Panc1 (cell line): ENCODE measurements around the gene SRRM3. TPM values are rescaled to one million over a fixed set of nuclear protein-coding genes. Genes with fewer than 3 reads are reported as not detected.
A peak's percentile ranks its signal among the peaks of the same experiment; 100 is the strongest.

ENCODE experiments used
- ATAC-seq: fragments of 200-7000 bp; cut with Tn5 transposase; 2 replicates; pipeline ENCODE4 v1.9.1; 2020; ENCODE audit warnings: mild to moderate bottlenecking, moderate library complexity
- Bru-seq: library from RNA; stranded (reverse); fragments of 400-500 nt; gene quantifications from one replicate; lab custom pipeline; 2021; lab: Mats Ljungman, UMichigan
- BruChase-seq, 2 experiments: library from RNA; stranded (reverse); fragments of 400-500 nt; gene quantifications; one replicate each; lab custom pipeline; 2021; lab: Mats Ljungman, UMichigan
- BruUV-seq: library from RNA; stranded (reverse); fragments of 400-500 nt; replicated peaks from 2 replicates; lab custom pipeline; 2021; lab: Mats Ljungman, UMichigan
- CTCF ChIA-PET: fragments of 300-600 bp; sonication (Branson Sonifier 250); formaldehyde crosslinking; loops from one replicate; lab custom pipeline; 2022; ENCODE audit warnings: antibody characterized with exemption; lab: Charles Lee
- POLR2A ChIA-PET: fragments of 300-600 bp; sonication (Branson Sonifier 250); formaldehyde crosslinking; loops from one replicate; lab custom pipeline; 2022; ENCODE audit warnings: antibody characterized with exemption; lab: Charles Lee
- DNase-seq: peaks from one replicate; pipeline ENCODE4 v3.0.0-alpha.2; 2010; ENCODE audit warnings: low read depth, low spot score
- H3K27ac ChIP-seq: 2 replicates; pipeline ENCODE4 v1.5.1; 2011; ENCODE audit warnings: mild to moderate bottlenecking, low read length, inconsistent platforms
- H3K27me3 ChIP-seq: fragments of 200-500 bp; sonication (Bioruptor generic); 2 replicates; pipeline ENCODE4 v1.6.0; 2014; ENCODE audit warnings: low read length, inconsistent platforms; ENCODE audit not compliant: control insufficient read depth, insufficient read depth
- H3K36me3 ChIP-seq: fragments of 200-500 bp; sonication (Bioruptor generic); 2 replicates; pipeline ENCODE4 v1.5.1; 2014; ENCODE audit warnings: inconsistent platforms, mild to moderate bottlenecking, low read length, moderate library complexity; ENCODE audit not compliant: control insufficient read depth, insufficient read depth
- H3K4me1 ChIP-seq: 2 replicates; pipeline ENCODE4 v1.5.1; 2011; ENCODE audit warnings: inconsistent platforms, mild to moderate bottlenecking, low read length, moderate library complexity; ENCODE audit not compliant: control insufficient read depth, insufficient read depth
- H3K4me3 ChIP-seq, 2 experiments: 2 replicates each; pipeline ENCODE4 v1.5.1; 2011 to 2012; ENCODE audit warnings: low read depth in 2 of 2, low read length in 2 of 2, mild to moderate bottlenecking in 2 of 2, inconsistent platforms in 1 of 2, moderate library complexity in 1 of 2
- H3K9me3 ChIP-seq: fragments of 200-500 bp; sonication (Bioruptor generic); 2 replicates; pipeline ENCODE4 v1.5.1; 2014; ENCODE audit warnings: low read depth, mild to moderate bottlenecking, inconsistent platforms, low read length, moderate library complexity; ENCODE audit not compliant: control insufficient read depth, insufficient read depth
- CTCF ChIP-seq: fragments of 450-650 bp; IDR thresholded peaks from 2 replicates; pipeline ENCODE4 v1.5.1; 2017; ENCODE audit warnings: mild to moderate bottlenecking
- POLR2AphosphoS5 ChIP-seq: IDR thresholded peaks from 2 replicates; pipeline ENCODE4 v1.6.1; 2012; ENCODE audit warnings: mild to moderate bottlenecking, low read depth, low read length, moderate library complexity
- REST ChIP-seq, 2 experiments: IDR thresholded peaks; 2 replicates each; pipeline ENCODE4 v1.6.1; 2011 to 2012; ENCODE audit warnings: low read depth in 2 of 2, control low read depth in 1 of 2, low read length in 1 of 2, mild to moderate bottlenecking in 1 of 2, moderate library complexity in 1 of 2; ENCODE audit not compliant: insufficient read depth in 1 of 2
- SIN3A ChIP-seq: IDR thresholded peaks from 2 replicates; pipeline ENCODE4 v1.6.1; 2012; ENCODE audit warnings: low read depth, mild to moderate bottlenecking, low read length, moderate library complexity, borderline replicate concordance; ENCODE audit not compliant: insufficient read depth
- TCF7L2 ChIP-seq: IDR thresholded peaks from 2 replicates; pipeline ENCODE4 v1.6.1; 2011; ENCODE audit warnings: mild to moderate bottlenecking, low read depth, low read length, inconsistent platforms
- in situ Hi-C: cut with HindIII; loops from 2 replicates; pipeline ENCODE4 v1.10.0; 2016; ENCODE audit warnings: low sequenced_read_pairs, low pct_unique_long_range_greater_than_20kb
- intact Hi-C: fragments of 100-400 bp; cut with micrococcal nuclease; formaldehyde crosslinking; loops from one replicate; pipeline ENCODE4 v1.10.0; 2022; ENCODE audit not compliant: unreplicated experiment
- long read RNA-seq: library from polyadenylated mRNA; unstranded; transcript quantifications from one replicate; pipeline ENCODE4 v2.0.0, GENCODE V29; 2021; ENCODE audit not compliant: unreplicated experiment
- polyA plus RNA-seq: library from polyadenylated mRNA; unstranded; fragments of >200 nt; gene quantifications from one replicate; pipeline ENCODE4 v1.2.1, GENCODE V29; 2012; ENCODE audit warnings: missing spikeins; ENCODE audit not compliant: insufficient read length
- total RNA-seq: library from RNA; stranded (reverse); gene quantifications from one replicate; pipeline ENCODE4 v1.2.1, GENCODE V29; 2021; ENCODE audit not compliant: unreplicated experiment

The SRRM3 gene
- total RNA-seq (8.5 TPM), Bru-seq, nascent RNA (percentile 20 among the genes with signal in this experiment), BruChase-seq, experiment 1, labeled RNA remaining after a 2-hour chase (percentile 26 among the genes with signal in this experiment), BruChase-seq, experiment 2, labeled RNA remaining after a 6-hour chase (percentile 26 among the genes with signal in this experiment)
- polyA plus RNA-seq = 8.6 TPM
- long read RNA-seq, partial matches to known transcripts = 11 of 32 reads
- long read RNA-seq, other reads (novel, unspliced or antisense) = 18 of 32 reads

GRCh38 chr7:76201732-76202665 lies at the start of gene SRRM3:
Gene SRRM3, plus strand, starts transcription at chr7:76201896. Its CDS starts 33,171 bp downstream, at chr7:76235067.
- ChIA-PET CTCF (interaction anchor here (1.0 kb wide), 1 partner anchor 23 kb away, joined by 3 read pairs; no protein-coding TSS in a partner anchor), POLR2A (no interaction called here)
- H3K27me3 ChIP-seq = peaks cover 4% of the 10 kb centered on the region; the same call in 1 of the 2 replicates
- in situ Hi-C loops (no loop called here), intact Hi-C loops (no loop called here)
- ATAC-seq = peak; percentile 94
- DNase-seq = no peak
- peak within 1 kb of the TSS; percentile 35 to 37; a peak in 3 of 4 replicates for H3K4me3 ChIP-seq
- H3K4me1 ChIP-seq = no peaks in the 10 kb centered on the region
- H3K36me3 ChIP-seq = no peaks in the 10 kb centered on the region
- BruUV-seq = no TSS peak
- H3K27ac ChIP-seq = no peak within 1 kb of the TSS
- no peaks in the 10 kb centered on the region for H3K9me3 ChIP-seq
- TF ChIP-seq CTCF (peak; percentile 93), SIN3A (peak; percentile 96; the same call in 1 of the 2 replicates), TCF7L2 (no peak), REST (IDR thresholded peaks at IDR 0.05; ENCODE audit: insufficient read depth in 1 of 2, low read depth in 2 of 2, low read length in 1 of 2) (peak; percentile 94 to 99), POLR2AphosphoS5 (no peak)

- BruUV-seq = no TSS peak
- ChIA-PET POLR2A (no interaction called here), CTCF (interaction anchor here (0.7 kb wide), 1 partner anchor 278 kb away, joined by 5 read pairs; no protein-coding TSS in a partner anchor)
- TF ChIP-seq SIN3A (no peak), REST (IDR thresholded peaks at IDR 0.05; ENCODE audit: insufficient read depth in 1 of 2, low read depth in 2 of 2, low read length in 1 of 2) (no peak), TCF7L2 (no peak), CTCF (no peak)
- in situ Hi-C loops = no loop called here
- no peak overlapping the region for H3K4me3 ChIP-seq
- no peak overlapping the region for H3K27ac ChIP-seq
- H3K4me1 ChIP-seq = no peaks in the 10 kb centered on the region
- ATAC-seq (no peak), DNase-seq (no peak)
- H3K9me3 ChIP-seq = no peaks in the 10 kb centered on the region
- no peaks in the 10 kb centered on the region for H3K27me3 ChIP-seq
- no peaks in the 10 kb centered on the region for H3K36me3 ChIP-seq
- intact Hi-C loops = no loop called here
Observed at GRCh38 chr7:76151932-76152331, 49.8 kb upstream of the SRRM3 start.
